ENCODE data around the gene ASXL1. TPM values are rescaled to one million over a fixed set of nuclear protein-coding genes. Genes with fewer than 3 reads are reported as not detected.

ASXL1 gene
- polyA plus RNA-seq, 1 donor (not counting 4 experiments of a cell fraction or from before 2014, with no cell fraction given), result 20.0 TPM

- no peak overlapping the region for H3K27ac ChIP-seq (ENCODE audit: control insufficient read depth, insufficient read depth, low read length)
These were observed 100.1 kb downstream of the ASXL1 start for GRCh38 chr20:32458061-32458836.

GRCh38 chr20:32458837-32459220, 100.7 kb downstream of the ASXL1 start:
- TF ChIP-seq CTCF (optimal IDR thresholded peaks at IDR 0.05 in 1 of 3, IDR thresholded peaks at IDR 0.05 in 1 of 3, conservative IDR thresholded peaks at IDR 0.05 in 1 of 3; ENCODE audit: extremely low read depth in 1 of 3, insufficient read depth in 2 of 3, low read length in 3 of 3) (no peak), EZH2 (IDR thresholded peaks at IDR 0.05; ENCODE audit: low read length) (no peak)
- DNase-seq (ENCODE audit: low read depth, low spot score) (no peak), FAIRE-seq (no peak)
- H3K27ac ChIP-seq (ENCODE audit: control insufficient read depth, insufficient read depth, low read length), result no peak overlapping the region
- H3K4me2 ChIP-seq (ENCODE audit: control insufficient read depth, extremely low read depth, insufficient read depth, low read depth, low read length), result no peak overlapping the region
- no peaks in the 10 kb centered on the region for H3K4me1 ChIP-seq (ENCODE audit: control insufficient read depth, extremely low read depth, insufficient read depth, low read length)
- no peak overlapping the region for H3K4me3 ChIP-seq (ENCODE audit: control insufficient read depth in 2 of 3, extremely low read depth in 1 of 3, insufficient read depth in 2 of 3, low read depth in 1 of 3, low read length in 3 of 3)
- dilution Hi-C loops (cut with MboI; ENCODE audit: extremely low pct_ligation_motif_present, low sequenced_read_pairs), result no loop called here
- H3K9me1 ChIP-seq (ENCODE audit: control insufficient read depth, extremely low read depth, insufficient read depth, low read length), result no peaks in the 10 kb centered on the region
- no peaks in the 10 kb centered on the region for H3K27me3 ChIP-seq (ENCODE audit: control insufficient read depth, extremely low read depth, insufficient read depth, low read length)
- H4K20me1 ChIP-seq (ENCODE audit: control insufficient read depth, extremely low read depth, insufficient read depth, low read length), result no peaks in the 10 kb centered on the region
- H3K9me3 ChIP-seq (ENCODE audit: control insufficient read depth, low read depth, low read length), result no peaks in the 10 kb centered on the region
- no peaks in the 10 kb centered on the region for H3K79me2 ChIP-seq (ENCODE audit: control insufficient read depth, insufficient read depth, low read length)
- H3K36me3 ChIP-seq (ENCODE audit: control insufficient read depth in 2 of 2, extremely low read depth in 1 of 2, insufficient read depth in 2 of 2, low read length in 2 of 2), result no peaks in the 10 kb centered on the region
- H3K9ac ChIP-seq (ENCODE audit: control insufficient read depth, extremely low read depth, insufficient read depth, low read length), result no peak overlapping the region
- H2AFZ ChIP-seq (ENCODE audit: control insufficient read depth, low read length), result no peak overlapping the region

More at GRCh38 chr20:32458061-32458836, 100.1 kb downstream of the ASXL1 start:
- Histone ChIP-seq H3K4me3 (ENCODE audit: control insufficient read depth in 2 of 3, extremely low read depth in 1 of 3, insufficient read depth in 2 of 3, low read depth in 1 of 3, low read length in 3 of 3) (no peak overlapping the region), H4K20me1 (ENCODE audit: control insufficient read depth, extremely low read depth, insufficient read depth, low read length) (no peaks in the 10 kb centered on the region), H3K36me3 (ENCODE audit: control insufficient read depth in 2 of 2, extremely low read depth in 1 of 2, insufficient read depth in 2 of 2, low read length in 2 of 2) (no peaks in the 10 kb centered on the region), H3K27me3 (ENCODE audit: control insufficient read depth, extremely low read depth, insufficient read depth, low read length) (no peaks in the 10 kb centered on the region), H2AFZ (ENCODE audit: control insufficient read depth, low read length) (no peak overlapping the region), H3K9ac (ENCODE audit: control insufficient read depth, extremely low read depth, insufficient read depth, low read length) (no peak overlapping the region), H3K9me3 (ENCODE audit: control insufficient read depth, low read depth, low read length) (no peaks in the 10 kb centered on the region), H3K4me2 (ENCODE audit: control insufficient read depth, extremely low read depth, insufficient read depth, low read depth, low read length) (no peak overlapping the region), H3K9me1 (ENCODE audit: control insufficient read depth, extremely low read depth, insufficient read depth, low read length) (no peaks in the 10 kb centered on the region), H3K79me2 (ENCODE audit: control insufficient read depth, insufficient read depth, low read length) (no peaks in the 10 kb centered on the region), H3K4me1 (ENCODE audit: control insufficient read depth, extremely low read depth, insufficient read depth, low read length) (no peaks in the 10 kb centered on the region)
- TF ChIP-seq EZH2 (IDR thresholded peaks at IDR 0.05; ENCODE audit: low read length), result no peak
- no peak for TF ChIP-seq CTCF (optimal IDR thresholded peaks at IDR 0.05 in 1 of 3, IDR thresholded peaks at IDR 0.05 in 1 of 3, conservative IDR thresholded peaks at IDR 0.05 in 1 of 3; ENCODE audit: extremely low read depth in 1 of 3, insufficient read depth in 2 of 3, low read length in 3 of 3)
- FAIRE-seq, result no peak
- DNase-seq (ENCODE audit: low read depth, low spot score), result no peak
- dilution Hi-C loops (cut with MboI; ENCODE audit: extremely low pct_ligation_motif_present, low sequenced_read_pairs), result no loop called here

Measured in keratinocyte (primary cell).